NCI-H526 treated with DMSO at 0.1 percent for 48 hours (cell line): ENCODE data around the gene C3orf22.
"Not testable (repeated sequence)": the region's sequence is repeated elsewhere in the genome, so short reads cannot be mapped to it uniquely, and the experiment has no call there.

Experiments
- DNase-seq: peaks from one replicate; lab custom pipeline; 2025; lab: John Stamatoyannopoulos, UW

The C3orf22 gene

GRCh38 chr3:126542340-126543241 lies 16.1 kb downstream of the C3orf22 start:
- no peak for DNase-seq

GRCh38 chr3:126541628-126542339 lies 16.9 kb downstream of the C3orf22 start:
- no peak for DNase-seq

GRCh38 chr3:126540951-126541627 lies 17.6 kb downstream of the C3orf22 start:
- DNase-seq: no peak

- no peak for DNase-seq
These were observed 18.3 kb downstream of the C3orf22 start for GRCh38 chr3:126540342-126540849.

GRCh38 chr3:126539558-126540250 lies 19.0 kb downstream of the C3orf22 start:
- no peak for DNase-seq

- DNase-seq: no peak
These were observed 19.8 kb downstream of the C3orf22 start for GRCh38 chr3:126538966-126539365.

- no peak for DNase-seq
These were observed 20.4 kb downstream of the C3orf22 start for GRCh38 chr3:126538316-126538715.

GRCh38 chr3:126537730-126538281 lies 20.9 kb downstream of the C3orf22 start:
- no peak for DNase-seq

- no peak for DNase-seq
These were observed 21.5 kb downstream of the C3orf22 start for GRCh38 chr3:126537116-126537729.

- DNase-seq: no peak
These were observed 22.6 kb downstream of the C3orf22 start for GRCh38 chr3:126536126-126536525.

- DNase-seq: no peak
These were observed 23.1 kb downstream of the C3orf22 start for GRCh38 chr3:126535636-126536035.

GRCh38 chr3:126534716-126535115 lies 24.0 kb downstream of the C3orf22 start:
- not testable (repeated sequence) for DNase-seq

- DNase-seq: no peak
These were observed 25.2 kb downstream of the C3orf22 start for GRCh38 chr3:126533506-126533905.

GRCh38 chr3:126531051-126531330 lies 27.7 kb downstream of the C3orf22 start:
- DNase-seq: no peak

- no peak for DNase-seq
These were observed 28.3 kb downstream of the C3orf22 start for GRCh38 chr3:126530171-126531050.

- DNase-seq: no peak
These were observed 29.1 kb downstream of the C3orf22 start for GRCh38 chr3:126529585-126530170.

GRCh38 chr3:126528800-126529541 lies 29.8 kb downstream of the C3orf22 start:
- DNase-seq: no peak

GRCh38 chr3:126528419-126528799 lies 30.3 kb downstream of the C3orf22 start:
- no peak for DNase-seq
